SIG-M5 treated with dmso at 0.1 percent for 504 hours (cell line): Measurements from ENCODE around the gene CLDN12.

Experiments used
- DNase-seq: peaks from one replicate; lab custom pipeline; 2025; ENCODE audit not compliant: unreplicated experiment; lab: John Stamatoyannopoulos, UW

The CLDN12 gene

GRCh38 chr7:90403174-90404113 is at the start of gene CLDN12:
Gene CLDN12 (plus strand): TSS chr7:90403461. CDS start chr7:90412677, 9,216 bp downstream.
- peak; percentile 97 for DNase-seq

- no peak for DNase-seq
Measured at GRCh38 chr7:90383422-90383821, 19.8 kb upstream of the CLDN12 start.

GRCh38 chr7:90383861-90384260 is 19.4 kb upstream of the CLDN12 start:
- no peak for DNase-seq

GRCh38 chr7:90384433-90384832 is 18.8 kb upstream of the CLDN12 start:
- DNase-seq, result no peak

- no peak for DNase-seq
Measured at GRCh38 chr7:90387470-90388240, 15.6 kb upstream of the CLDN12 start.

- no peak for DNase-seq
Measured at GRCh38 chr7:90390926-90391325, 12.3 kb upstream of the CLDN12 start.

GRCh38 chr7:90391488-90391887 is 11.8 kb upstream of the CLDN12 start:
- no peak for DNase-seq

GRCh38 chr7:90396420-90396819 is 6.8 kb upstream of the CLDN12 start:
- DNase-seq, result no peak

- no peak for DNase-seq
Measured at GRCh38 chr7:90401989-90402388, 1.3 kb upstream of the CLDN12 start.

- DNase-seq, result no peak
Measured at GRCh38 chr7:90402785-90403173, 482 bp upstream of the CLDN12 start.

GRCh38 chr7:90404777-90405176 is 1.5 kb downstream of the CLDN12 start:
- no peak for DNase-seq

GRCh38 chr7:90407484-90407821 is 4.2 kb downstream of the CLDN12 start:
- DNase-seq, result no peak

- no peak for DNase-seq
Measured at GRCh38 chr7:90408142-90408541, 4.9 kb downstream of the CLDN12 start.

- no peak for DNase-seq
Measured at GRCh38 chr7:90409667-90410066, 6.4 kb downstream of the CLDN12 start.

GRCh38 chr7:90411510-90411909 is 8.2 kb downstream of the CLDN12 start:
- peak; percentile 11 for DNase-seq

GRCh38 chr7:90412458-90413184 is 9.4 kb downstream of the CLDN12 start:
- DNase-seq, result peak; percentile 4

GRCh38 chr7:90413185-90413528 is 9.9 kb downstream of the CLDN12 start:
- no peak for DNase-seq

GRCh38 chr7:90421651-90422050 is 18.4 kb downstream of the CLDN12 start:
- DNase-seq, result no peak

- DNase-seq, result no peak
Measured at GRCh38 chr7:90424720-90425119, 21.5 kb downstream of the CLDN12 start.

- no peak for DNase-seq
Measured at GRCh38 chr7:90425376-90425775, 22.1 kb downstream of the CLDN12 start.

- no peak for DNase-seq
Measured at GRCh38 chr7:90430614-90431460, 27.6 kb downstream of the CLDN12 start.
